HG02623 (cell line): Measurements from ENCODE around the gene BEND5.

Experiments used
- ATAC-seq: cut with Tn5 transposase; IDR thresholded peaks from one replicate; pipeline ENCODE4 v1.9.1; 2021; ENCODE audit warnings: moderate library complexity; ENCODE audit not compliant: unreplicated experiment

Gene BEND5

GRCh38 chr1:48776393-48777218 lies at the start of gene BEND5:
BEND5 (minus strand) TSS chr1:48776891; CDS start chr1:48776831, 60 bp downstream.
- no peak for ATAC-seq

GRCh38 chr1:48823168-48823567 lies 46.5 kb upstream of the BEND5 start:
- no peak for ATAC-seq

GRCh38 chr1:48820491-48820890 lies 43.8 kb upstream of the BEND5 start:
- ATAC-seq = no peak

DNA sequence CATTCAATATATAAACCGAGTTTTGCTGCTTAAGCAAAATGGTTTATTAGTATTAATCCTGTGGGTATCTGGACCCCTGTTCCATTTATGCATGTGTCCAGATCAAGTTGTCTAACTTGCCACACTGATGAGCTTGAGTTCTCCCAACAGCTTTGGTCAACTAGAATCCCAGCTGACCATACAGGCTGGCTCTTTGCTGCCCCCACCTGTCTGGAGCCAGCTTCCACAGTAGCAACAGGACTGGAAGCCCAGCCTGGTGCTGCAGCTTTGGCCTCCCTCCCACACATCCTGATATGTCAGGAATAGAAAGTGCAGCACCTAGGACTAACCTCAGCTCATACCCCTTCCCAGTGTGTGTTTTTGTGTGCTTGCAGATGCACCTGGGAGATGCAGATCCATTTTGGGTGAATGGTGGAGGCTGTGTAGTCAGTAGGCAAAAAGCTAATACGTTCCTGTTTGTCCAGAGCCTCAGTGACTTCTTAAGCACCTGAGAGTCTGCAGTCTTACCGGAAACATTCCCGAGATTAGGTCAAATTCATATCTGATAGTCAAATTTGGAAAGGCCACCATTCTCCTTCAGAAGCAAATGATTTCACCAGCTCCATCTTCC lies 40.9 kb upstream of the BEND5 start:
- peak; percentile 88 for ATAC-seq

DNA sequence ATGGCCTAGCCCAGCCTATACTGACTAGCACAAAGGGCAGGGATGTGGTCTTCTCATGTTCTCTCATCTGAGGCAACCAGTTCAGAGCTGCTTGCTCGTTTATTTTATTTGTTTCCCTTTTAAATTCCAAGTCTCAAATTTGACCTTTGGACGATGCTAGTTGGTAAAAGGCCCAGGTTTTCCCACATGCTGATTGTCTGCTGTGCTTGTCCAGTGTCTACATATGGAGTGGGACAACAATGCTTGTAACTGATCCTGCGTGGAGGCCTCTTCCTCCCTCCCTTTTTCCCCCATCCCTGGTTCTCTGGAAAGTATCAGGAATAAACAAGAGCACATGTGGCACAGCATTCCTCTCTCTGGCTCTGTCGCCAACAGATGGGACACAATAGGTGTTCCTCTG lies 34.0 kb upstream of the BEND5 start:
- ATAC-seq = no peak

- no peak for ATAC-seq
Measured at GRCh38 chr1:48808496-48808895, 31.8 kb upstream of the BEND5 start.

DNA sequence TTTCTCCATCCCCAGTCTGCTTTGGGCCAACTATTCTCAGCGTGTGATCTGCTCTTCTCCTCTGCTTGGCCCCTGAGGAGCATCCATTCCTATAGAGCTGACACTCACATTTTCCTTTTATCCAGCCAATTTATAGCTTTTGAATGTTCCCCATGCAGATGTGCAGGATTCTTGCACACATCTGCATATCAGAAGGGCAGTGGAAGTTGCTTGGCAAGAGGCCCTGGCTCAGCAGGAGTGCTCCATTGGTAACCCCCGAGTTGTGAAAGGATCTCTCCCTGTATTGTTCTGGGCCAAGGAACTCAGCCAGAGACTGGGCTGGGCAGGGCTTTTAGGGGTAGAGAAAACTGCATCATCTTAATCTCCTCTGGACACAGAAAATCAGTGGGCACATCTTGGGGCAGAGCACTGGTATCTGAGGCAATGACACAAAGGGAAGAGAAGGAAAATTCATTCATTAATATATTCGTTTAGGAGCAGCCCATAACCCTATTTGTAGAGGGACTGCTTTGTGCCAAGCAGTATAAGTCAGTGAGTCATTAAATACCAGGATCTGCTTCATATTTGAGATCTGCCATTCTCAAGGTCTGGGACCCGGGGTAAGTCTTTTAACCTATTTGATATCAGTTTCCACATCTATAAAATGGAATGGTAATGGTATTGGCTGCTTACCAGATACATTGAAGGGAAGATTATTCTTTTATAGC lies 31.0 kb upstream of the BEND5 start:
- ATAC-seq = no peak

GRCh38 chr1:48803474-48803873 lies 26.8 kb upstream of the BEND5 start:
- no peak for ATAC-seq

GRCh38 chr1:48794816-48795215 lies 18.1 kb upstream of the BEND5 start:
- ATAC-seq = no peak

GRCh38 chr1:48793863-48794262 lies 17.2 kb upstream of the BEND5 start:
- peak; percentile 82 for ATAC-seq

DNA sequence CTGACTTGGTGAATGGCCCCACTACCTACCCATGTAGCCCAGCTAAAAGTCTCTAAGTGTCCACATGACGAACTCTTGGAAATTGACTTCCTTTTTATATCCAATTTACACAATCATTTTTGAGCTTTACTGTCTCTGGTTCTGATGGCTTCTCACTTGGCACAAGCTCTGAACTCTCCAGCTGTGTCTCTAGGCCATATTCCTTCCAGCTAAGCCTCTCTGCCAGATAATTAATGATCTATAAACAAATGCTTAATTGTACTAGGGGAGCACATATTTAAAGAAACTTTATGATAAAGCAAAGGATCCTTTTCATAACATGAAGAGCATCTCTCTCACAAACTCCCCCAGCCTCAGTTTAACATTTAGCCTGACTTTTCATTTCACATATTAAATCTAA lies 16.3 kb upstream of the BEND5 start:
- ATAC-seq = no peak

DNA sequence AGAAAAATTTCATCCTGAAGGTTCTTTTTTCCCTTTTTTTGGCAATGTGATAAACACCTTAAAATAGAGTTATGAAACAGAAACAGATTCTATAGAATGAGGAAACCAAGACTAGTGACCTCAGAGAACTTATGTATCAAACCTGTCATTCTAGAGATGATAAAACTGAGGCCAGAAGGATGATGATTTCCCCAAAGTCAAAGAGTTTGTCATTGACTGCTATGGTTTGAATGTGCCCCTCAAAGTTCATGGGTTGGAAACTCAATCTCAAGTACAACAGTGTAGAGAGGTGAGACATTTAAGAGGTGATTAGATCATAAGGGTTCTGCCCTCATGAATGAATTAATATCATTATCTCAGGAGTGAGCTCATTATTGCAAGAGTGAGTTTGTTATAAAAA lies 13.7 kb upstream of the BEND5 start:
- ATAC-seq = peak; percentile 36

GRCh38 chr1:48789903-48790302 lies 13.2 kb upstream of the BEND5 start:
- peak; percentile 13 for ATAC-seq

DNA sequence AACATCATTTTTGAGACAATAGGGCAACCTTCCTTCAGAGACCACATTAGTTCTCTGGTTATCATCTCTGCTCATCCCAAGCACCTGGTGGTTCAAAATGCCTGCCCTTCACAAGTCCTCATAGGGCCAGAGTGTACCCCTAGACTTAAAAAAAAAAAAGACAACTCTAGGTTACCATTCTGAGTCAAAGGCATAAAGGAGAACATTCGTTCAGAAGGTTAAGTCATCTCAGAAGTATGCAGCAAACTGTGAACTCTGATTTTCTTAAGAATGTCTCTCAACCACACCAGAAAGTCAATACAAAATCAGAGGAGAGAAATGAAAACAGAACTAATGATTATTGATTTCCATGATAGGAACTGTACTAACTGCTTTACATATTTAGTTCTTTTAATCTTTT lies 9.2 kb upstream of the BEND5 start:
- no peak for ATAC-seq

DNA sequence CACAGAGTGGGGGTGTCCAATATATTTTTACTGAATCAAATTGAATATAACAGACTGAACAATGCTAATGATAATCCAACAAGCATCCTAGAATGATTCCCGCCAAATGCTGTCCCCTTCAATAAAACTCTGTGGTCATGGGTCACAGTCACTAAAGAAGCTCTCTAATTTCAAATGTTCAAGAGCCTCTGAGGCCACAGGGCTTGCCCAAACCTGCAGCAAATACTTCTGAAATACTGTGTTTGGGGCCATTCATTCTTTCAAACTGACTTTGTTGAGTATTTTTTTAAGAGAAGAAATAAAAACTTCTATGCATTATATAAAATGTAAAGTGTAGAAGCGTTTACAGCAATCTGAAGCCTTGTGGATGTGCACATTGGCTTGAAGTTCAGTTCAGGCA lies 7.6 kb upstream of the BEND5 start:
- no peak for ATAC-seq

- no peak for ATAC-seq
Measured at GRCh38 chr1:48777219-48777895, 666 bp upstream of the BEND5 start.

DNA sequence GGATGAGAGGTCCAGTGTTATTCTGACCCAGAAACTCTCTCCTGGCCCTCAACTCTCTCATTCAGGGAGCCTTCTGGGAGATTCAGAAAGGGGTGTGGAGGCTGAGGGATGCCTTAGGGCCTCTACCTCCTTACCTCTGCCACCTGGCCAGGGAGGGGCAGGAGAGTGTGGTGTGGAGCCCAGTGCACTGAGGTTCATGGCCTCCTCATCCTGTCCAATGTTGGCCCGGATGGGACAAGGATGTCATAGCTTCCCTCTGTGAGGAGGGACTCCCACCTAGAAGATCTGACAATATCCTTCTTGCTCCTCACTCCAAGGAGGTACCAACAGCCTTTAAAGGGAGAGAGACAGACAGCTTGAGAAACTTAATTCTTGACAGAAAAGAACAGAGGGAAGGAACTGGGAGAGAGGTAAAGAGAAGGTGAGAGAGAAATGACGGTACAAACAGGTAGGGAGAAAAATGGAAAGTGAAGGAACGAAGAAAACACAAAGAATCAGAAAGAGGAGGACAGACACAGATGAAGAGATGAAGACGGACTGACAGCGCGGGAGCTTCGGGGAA lies 779 bp downstream of the BEND5 start:
- no peak for ATAC-seq

- ATAC-seq = no peak
Measured at GRCh38 chr1:48773133-48773532, 3.6 kb downstream of the BEND5 start.

DNA sequence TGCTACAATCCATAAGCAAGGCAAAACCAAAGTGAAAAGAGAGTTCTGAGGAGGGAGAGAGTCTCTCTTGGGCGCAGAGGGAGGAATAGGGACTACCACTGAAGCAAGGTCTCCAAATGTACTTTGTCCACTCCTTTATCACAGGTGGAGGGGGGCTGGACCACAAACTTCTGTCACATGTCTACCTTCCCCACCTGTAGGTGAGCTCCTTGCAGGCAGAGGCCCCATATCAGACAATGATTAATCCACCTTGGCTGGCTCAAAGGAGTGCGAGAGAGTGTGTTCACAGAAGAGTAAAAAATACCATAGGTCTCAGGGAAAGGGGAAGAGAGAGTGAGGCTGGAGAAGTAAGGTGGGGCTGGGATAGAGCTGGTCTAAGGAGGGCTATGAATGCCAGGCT lies 4.5 kb downstream of the BEND5 start:
- no peak for ATAC-seq

GRCh38 chr1:48771561-48771960 lies 5.1 kb downstream of the BEND5 start:
- no peak for ATAC-seq

- no peak for ATAC-seq
Measured at GRCh38 chr1:48767975-48768510, 8.6 kb downstream of the BEND5 start.
